Measurements from ENCODE around the gene RAP1GAP.

RAP1GAP gene

GRCh38 chr1:21641537-21641936 is 27.6 kb downstream of the RAP1GAP start:
- no peak for TF ChIP-seq CTCF (IDR thresholded peaks at IDR 0.05; ENCODE audit: low read depth, low read length)
- no peak overlapping the region for H3K4me3 ChIP-seq (ENCODE audit: low read depth, low read length)

DNA sequence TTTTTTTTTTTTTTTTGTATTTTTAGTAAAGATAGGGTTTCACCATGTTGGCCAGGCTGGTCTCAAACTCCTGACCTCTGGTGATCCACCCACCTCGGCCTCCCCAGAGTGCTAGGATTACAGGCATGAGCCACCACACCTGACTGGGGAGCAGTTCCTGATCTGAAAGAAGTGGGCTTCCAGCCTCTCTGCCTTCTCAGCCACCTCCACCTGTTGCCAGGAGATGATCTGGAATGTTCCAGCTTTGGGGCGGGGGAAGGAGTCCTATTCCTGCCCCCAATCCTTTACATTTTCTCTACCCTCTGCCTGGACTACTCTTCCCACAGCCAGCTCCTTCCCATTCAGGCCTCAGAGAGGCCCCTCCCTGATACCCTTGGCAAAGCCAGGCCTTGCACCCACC is 28.1 kb downstream of the RAP1GAP start:
- no peak overlapping the region for H3K4me3 ChIP-seq (ENCODE audit: low read depth, low read length)
- no peak for TF ChIP-seq CTCF (IDR thresholded peaks at IDR 0.05; ENCODE audit: low read depth, low read length)

DNA sequence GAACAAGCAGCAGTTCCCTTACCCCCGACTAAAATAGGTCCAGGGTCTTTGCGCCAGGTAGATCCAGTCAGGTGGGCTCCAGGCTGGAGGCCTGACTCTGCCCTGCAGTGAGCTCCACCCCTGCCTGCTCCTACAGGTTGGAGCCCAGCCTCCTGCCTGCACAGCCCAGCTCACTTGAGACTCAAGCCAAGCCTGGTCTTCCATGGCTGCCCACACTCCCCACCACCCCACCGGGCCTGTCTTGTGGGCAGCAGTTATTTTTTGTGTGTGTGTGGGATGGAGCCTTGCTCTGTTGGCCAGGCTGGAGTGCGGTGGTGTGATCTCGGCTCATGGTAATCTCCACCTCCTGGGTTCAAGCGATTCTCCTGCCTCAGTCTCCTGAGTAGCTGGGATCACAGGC is 28.5 kb downstream of the RAP1GAP start:
- no peak for TF ChIP-seq CTCF (IDR thresholded peaks at IDR 0.05; ENCODE audit: low read depth, low read length)
- H3K4me3 ChIP-seq (ENCODE audit: low read depth, low read length): no peak overlapping the region

GRCh38 chr1:21639594-21640041 is 29.5 kb downstream of the RAP1GAP start:
- no peak for TF ChIP-seq CTCF (IDR thresholded peaks at IDR 0.05; ENCODE audit: low read depth, low read length)
- H3K4me3 ChIP-seq (ENCODE audit: low read depth, low read length): no peak overlapping the region

DNA sequence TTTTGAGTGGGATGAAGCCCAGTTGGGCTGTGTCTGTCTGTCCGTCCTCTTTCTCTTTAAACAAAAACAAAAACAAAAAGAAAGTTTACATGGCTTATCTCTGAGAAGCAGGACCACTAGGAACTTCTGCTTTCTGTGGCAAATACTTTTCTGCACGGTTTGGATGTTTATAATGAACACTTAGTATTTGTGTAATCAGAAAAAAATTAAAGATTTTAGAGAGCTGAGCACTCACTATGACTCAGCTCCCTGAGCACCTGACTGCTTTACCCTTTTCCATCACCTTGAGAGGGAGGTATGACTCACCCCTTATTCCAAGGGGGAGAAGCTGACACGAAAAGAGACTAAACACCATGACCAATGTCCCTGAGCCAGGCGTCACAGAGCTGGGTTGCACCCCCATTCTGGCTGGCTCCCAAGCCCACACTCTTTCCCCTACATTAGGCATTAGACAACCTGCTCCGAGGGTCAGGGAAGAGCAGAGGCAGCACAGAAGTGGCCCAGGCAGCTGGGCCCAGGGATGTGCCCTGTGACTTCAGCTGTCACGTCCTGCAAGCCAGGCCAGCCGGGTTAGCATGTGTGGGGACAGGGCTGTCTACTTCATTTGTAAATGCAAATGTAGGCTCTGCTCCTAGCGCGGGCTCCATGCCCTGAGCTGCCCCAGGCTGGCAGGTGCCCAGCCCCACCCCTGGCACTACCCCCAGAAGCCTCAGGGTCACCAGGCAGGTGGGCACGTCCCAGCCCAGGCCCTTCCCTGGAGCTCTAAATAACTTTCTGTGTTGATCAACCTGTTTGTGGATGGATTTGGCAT is 30.4 kb downstream of the RAP1GAP start:
- H3K4me3 ChIP-seq (ENCODE audit: low read depth, low read length): no peak overlapping the region
- no peak for TF ChIP-seq CTCF (IDR thresholded peaks at IDR 0.05; ENCODE audit: low read depth, low read length)

DNA sequence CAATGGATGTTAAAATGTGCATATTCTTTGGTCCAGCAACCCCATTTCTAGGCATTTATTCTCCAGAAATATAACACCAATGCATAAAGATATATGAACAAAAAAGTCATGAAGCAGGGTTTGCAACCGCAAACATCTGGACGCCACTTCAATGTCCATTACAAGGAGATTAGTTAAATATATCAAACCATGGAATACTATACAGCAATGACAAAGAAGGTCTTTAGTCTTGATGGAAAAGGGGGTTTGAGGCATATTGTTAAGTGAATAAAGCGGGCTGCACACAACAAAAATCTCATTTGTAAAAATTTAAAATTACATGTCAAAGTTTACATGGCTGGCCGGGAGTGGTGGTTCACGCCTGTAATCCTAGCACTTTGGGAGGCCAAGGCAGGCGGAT is 31.6 kb downstream of the RAP1GAP start:
- no peak overlapping the region for H3K4me3 ChIP-seq (ENCODE audit: low read depth, low read length)
- no peak for TF ChIP-seq CTCF (IDR thresholded peaks at IDR 0.05; ENCODE audit: low read depth, low read length)

DNA sequence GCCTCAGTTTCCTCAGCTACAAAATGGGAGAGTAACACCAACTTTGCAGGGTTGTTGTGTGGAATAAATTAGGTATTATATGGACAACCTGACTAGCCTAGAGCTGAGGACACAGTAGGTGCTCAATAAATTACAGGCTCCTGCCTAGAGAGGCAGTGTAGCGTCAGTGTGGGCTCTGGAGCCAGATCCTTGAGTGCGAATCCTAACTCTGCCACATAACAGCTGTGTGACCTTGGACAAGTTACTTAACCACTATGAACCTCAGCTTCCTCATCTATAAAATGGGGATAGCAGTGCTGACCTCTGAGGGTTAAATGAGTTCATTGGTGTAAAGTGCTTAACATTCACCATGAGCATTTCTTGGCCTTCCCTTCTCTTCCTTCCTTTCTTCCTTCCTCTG is 33.1 kb downstream of the RAP1GAP start:
- H3K4me3 ChIP-seq (ENCODE audit: low read depth, low read length): no peak overlapping the region
- no peak for TF ChIP-seq CTCF (IDR thresholded peaks at IDR 0.05; ENCODE audit: low read depth, low read length)
